Measurements from ENCODE around the gene HOTAIR.

DNA sequence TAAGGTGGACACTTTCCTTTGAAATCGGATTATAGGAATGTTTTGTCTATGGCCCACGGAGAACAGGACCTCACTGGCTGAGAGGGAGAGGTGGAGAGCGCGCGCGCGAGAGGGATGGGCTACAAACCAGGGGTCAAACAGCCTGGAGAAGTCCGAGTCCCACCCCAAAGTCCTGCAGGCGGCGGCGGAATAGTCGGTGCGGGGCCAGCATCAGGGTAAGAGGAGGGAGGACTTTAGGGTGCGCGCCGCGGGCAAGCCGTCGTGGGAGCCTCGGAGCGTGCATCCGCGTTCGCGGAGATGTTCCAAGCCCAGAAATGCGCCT, 30.7 kb upstream of the HOTAIR start:
- TF ChIP-seq, protein P1, sequence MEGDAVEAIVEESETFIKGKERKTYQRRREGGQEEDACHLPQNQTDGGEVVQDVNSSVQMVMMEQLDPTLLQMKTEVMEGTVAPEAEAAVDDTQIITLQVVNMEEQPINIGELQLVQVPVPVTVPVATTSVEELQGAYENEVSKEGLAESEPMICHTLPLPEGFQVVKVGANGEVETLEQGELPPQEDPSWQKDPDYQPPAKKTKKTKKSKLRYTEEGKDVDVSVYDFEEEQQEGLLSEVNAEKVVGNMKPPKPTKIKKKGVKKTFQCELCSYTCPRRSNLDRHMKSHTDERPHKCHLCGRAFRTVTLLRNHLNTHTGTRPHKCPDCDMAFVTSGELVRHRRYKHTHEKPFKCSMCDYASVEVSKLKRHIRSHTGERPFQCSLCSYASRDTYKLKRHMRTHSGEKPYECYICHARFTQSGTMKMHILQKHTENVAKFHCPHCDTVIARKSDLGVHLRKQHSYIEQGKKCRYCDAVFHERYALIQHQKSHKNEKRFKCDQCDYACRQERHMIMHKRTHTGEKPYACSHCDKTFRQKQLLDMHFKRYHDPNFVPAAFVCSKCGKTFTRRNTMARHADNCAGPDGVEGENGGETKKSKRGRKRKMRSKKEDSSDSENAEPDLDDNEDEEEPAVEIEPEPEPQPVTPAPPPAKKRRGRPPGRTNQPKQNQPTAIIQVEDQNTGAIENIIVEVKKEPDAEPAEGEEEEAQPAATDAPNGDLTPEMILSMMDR (IDR thresholded peaks at IDR 0.05) = no peak
- TF ChIP-seq POLR2A (IDR thresholded peaks at IDR 0.05) (no peak), EP300 (IDR thresholded peaks at IDR 0.05) (no peak)
